GM21737 (cell line): ENCODE data around the gene EIF4H.
"Not testable (repeated sequence)": the region's sequence is repeated elsewhere in the genome, so short reads cannot be mapped to it uniquely, and the experiment has no call there.

Experiments used
- ATAC-seq: cut with Tn5 transposase; IDR thresholded peaks from one replicate; pipeline ENCODE4 v1.9.1; 2021; ENCODE audit warnings: mild to moderate bottlenecking, moderate library complexity; ENCODE audit not compliant: unreplicated experiment

The EIF4H gene

DNA sequence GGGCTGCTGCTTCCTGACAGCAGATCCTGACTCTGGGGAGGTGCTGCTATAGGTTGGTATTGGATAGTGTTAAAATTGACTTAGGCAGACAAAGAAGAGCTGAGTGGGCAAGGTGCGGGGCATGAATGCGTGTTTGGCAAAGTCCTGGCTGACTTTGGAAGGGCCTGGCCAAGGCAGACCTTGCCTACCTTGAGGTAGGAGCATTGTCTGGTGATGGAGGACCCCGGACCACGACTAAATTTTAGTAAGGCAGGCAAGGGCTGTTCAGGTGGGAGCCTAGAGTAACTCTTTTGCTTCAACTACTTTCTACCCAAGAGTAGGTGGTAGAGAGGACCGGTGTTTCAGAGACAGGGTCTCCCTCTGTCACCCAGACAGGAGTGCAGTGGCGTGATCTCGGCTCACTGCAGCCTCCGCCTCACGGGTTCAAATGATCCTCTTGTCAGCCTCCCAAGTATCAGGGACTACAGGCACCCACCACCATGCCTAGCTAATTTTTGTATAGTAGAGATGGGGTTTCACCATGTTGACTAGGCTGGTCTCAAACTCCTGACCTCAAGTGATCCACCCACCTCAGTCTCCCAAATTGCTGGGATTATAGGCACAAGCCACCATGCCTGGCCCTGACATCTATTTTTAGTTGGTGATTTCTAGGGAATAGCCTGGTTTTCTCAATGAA is 23.4 kb downstream of the EIF4H start:
- ATAC-seq = no peak

DNA sequence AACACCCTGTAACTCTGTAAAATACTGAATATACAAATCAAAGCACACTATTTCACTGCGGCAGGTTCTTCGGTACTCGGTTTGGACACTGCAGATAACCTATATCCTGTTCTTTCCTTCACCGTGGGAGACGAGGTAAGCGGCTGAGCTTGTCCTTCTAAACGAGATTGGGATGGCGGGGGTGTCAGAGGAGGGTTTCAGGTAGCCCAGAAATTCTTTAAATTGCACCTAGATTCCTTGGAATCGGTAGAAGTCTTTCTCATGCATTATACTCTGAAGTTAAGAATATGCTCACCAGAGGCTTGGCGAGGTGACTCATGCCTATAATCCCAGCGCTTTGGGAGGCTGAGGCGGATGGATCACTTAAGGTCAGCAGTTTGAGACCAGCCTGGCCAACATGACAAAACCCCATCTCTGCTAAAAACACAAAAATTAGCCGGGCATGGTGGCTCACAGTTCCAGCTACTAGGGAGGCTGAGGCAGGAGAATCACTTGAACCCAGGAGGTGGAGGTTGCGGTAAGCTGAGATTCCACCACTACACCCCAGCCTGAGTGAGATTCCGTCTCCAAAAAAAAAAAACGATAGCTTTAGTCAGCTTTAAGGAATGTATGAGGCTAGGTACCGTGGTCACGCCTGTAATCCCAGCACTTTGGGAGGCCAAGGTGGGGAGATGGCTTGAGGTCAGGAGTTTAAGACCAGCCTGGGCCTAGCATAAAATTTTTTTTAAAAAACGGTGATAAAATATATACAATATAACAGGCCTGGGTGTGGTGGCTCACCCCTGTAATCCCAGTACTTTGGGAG is 25.6 kb downstream of the EIF4H start:
- no peak for ATAC-seq

DNA sequence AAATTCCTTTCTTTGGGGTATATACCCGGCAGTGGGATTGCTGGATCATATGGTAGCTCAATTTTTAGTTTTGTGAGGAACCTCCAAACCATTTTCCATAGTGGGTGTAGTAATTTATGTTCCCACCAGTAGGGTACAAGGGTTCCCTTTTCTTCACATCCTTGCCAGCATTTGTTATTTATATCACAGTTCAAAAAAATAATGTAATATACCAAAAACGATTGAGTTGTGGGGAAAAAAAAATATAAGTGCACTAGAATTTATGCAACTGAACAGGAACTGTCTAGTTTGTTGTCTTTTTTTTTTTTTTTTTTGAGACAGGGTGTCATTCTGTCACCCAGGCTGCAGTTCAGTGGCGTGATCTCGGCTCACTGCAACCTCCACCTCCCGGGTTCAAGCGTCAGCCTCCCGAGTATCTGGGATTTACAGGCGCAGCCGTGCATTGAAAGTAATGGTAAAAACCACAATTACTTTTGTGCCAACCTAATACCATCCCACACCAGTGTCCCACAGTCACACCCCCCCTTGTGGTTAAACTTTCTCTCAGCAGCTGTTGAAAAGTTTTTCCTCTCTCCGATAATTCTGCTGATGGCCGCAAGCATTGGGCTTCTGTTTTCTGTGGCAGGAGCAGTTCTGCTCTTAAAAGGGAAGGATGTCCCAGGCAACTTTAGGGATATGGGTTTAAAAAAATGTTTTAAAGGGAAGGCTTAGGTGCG is 28.8 kb downstream of the EIF4H start:
- ATAC-seq = no peak

DNA sequence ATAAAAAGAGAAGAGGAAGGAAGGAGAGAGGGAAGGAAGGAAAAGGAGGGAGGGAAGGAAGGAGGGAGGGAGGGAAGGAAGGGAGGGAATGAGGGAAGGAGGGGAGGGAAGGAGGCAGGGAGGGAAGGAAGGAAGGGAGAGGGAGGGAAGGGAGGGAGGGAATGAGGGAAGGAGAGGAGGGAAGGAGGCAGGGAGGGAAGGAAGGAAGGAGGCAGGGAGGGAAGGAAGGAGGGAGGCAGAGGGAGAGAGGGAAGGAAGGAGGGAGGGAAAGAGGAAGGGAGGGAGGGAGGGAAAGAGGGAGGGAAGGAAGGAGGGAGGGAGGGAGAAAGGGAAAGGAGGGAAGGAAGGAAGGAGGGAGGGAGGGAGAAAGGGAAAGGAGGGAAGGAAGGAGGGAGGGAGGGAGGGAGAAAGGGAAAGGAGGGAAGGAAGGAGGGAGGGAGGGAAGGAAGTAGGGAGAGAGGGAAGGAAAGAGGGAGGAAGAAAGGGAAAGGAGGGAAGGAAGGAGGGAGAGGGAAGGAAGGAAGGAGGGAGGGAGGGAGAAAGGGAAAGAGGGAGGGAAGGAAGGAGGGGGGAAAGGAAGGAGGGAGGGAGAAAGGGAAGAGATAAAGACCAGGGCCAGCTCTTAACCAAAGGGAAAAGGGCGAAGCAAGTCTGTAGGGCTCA is 29.9 kb downstream of the EIF4H start:
- no peak for ATAC-seq

DNA sequence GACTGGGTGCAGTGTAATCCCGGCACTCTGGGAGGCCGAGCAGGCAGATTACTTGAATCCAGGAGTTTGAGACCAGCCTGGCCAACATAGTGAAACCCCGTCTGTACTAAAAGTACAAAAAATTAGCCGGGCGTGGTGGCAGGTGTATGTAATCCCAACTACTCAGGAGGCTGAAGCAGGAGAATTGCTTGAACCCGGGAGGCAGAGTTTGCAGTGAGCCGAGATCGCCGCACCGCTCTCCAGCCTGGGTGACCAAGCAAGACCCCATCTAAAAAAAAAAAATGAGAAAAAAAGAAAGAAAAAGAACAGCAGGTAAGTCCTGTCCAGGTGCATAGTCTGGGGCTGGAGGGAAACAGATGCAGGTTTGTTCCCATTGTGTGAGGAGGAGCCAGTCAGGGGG is 31.9 kb downstream of the EIF4H start:
- ATAC-seq = not testable (repeated sequence)

DNA sequence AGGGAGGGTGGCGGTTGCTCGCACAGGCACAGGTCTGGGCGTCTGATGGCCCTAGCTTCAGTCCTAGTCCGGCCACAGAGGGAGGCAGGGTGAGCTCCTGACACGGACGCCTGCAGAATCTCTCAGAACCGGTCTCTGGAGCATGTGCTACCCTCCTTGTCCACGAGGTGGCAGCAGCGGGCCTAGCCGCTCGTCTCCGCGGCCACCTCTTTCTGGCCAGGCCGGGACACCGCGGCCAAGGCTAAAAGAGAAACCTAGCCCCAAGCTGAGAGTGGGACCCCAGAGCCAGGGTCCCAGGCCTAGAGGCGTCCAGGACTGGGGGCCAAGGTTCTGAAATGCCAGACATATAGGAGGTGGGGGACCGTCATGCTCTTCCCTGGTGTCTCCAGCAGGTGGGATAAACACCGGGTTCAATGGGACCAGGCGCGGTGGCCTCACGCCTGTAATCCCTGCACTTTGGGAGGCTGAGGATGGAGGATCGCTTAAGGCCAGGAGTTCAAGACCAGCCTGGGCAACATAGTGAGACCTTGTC is 32.5 kb downstream of the EIF4H start:
- ATAC-seq = no peak

DNA sequence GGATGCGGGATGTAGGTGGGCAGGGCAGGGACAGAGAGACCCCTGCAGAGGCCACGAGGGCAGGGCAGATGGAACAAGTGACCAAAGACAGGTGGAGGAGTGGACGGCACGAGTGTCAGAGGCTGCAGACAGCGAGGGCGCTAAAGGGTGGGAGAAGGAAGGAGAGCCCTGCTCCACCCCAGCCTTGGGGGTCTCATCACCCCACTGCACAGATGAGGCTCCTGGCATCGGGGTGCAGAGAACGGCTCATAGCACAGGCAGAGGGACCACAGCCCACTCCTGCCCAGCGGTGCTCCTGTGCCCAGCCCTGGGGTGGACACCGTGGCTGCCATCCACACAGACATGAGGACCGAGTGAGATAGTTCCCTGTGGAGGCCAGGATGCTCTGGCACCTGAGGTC is 33.4 kb downstream of the EIF4H start:
- ATAC-seq = no peak

DNA sequence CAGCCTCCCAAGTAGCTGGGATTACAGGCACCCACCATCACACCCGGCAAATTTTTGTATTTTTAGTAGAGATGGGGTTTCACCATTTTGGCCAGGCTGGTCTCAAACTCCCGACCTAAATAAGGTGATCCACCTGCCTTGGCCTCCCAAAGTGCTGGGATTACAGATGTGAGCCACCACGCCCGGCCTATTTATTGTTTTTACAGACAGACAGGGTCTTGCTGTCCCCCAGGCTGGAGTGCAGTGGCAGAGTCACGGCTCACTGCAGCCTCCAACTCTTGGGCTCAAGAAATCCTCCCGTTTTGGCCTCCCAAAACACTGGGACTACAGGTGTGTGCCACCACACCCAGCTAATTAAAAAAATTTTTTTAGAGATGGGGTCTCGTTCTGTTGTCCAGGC is 34.1 kb downstream of the EIF4H start:
- not testable (repeated sequence) for ATAC-seq

DNA sequence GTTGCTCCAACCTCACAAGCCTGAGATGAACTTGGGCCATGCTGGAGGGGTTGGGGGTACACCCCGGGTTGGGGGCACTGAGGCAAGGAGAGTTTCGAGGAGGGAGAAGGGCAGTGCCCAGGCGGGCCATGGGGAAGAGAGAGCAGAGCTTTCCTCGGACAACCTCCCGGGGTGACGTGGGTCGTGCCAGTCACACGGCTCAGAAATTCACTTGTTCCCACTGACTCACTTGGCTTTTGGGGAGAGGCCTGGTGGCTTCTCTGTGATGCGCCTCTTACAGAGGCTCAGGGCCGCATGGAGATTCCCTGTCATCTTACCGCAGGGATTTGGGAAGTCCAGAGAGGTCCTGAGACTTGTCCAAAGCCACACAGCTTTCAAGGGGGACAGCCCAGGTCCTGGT is 38.5 kb downstream of the EIF4H start:
- no peak for ATAC-seq

DNA sequence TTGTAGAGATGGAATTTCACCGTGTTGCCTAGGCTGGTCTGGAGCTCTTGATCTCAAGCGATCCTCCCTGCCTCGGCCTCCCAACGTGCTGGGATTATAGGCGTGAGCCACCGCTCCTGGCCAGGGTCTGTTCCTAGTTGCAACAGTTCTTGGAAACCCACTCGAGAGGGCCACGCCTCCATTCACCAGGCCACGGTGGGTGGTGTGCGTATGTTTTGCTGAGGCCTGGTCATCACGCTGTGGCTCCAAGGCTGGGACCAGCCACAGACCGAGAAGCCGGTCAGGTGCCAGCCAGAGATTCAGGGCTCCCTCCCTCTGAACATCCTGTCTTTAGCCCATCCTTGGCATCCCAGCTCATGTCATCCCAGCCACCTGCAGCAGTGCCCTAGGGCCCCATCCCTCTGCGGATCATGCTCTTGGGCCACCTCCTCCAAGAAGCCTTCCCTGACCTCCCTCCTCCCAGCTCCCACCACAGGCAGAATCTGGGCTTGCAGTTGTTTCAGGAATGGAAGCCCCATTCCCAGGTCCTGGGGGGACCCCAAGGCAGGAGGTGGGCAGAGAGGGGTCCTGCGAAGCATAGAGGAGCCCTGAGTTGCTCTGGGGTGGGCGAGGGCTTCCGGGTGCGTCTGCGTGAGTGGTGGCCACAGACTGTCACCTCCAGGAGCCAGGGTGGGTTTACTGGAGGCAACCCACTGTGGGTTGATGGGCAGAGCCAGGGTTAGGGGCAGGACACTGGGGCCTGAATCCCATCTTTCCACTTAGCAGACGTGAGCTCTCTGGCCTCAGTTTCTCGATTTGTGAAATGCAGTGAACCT is 40.9 kb downstream of the EIF4H start:
- ATAC-seq = no peak

DNA sequence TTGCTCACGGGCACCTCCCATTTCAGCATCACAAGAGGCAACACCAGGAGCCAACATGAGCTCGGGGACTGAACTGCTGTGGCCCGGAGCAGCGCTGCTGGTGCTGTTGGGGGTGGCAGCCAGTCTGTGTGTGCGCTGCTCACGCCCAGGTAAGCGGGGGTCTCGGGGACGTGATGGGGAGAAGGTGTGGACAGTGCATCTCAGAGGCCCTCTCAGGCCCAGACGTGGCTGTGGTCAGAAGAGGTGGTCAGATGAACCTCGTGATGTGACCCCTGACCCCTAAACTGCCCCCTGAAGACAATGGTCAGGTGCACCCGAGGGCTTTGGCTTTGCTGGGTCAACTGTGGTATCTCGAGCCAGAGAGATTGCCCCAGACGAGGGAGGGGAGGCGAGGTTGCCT is 41.8 kb downstream of the EIF4H start:
- no peak for ATAC-seq

DNA sequence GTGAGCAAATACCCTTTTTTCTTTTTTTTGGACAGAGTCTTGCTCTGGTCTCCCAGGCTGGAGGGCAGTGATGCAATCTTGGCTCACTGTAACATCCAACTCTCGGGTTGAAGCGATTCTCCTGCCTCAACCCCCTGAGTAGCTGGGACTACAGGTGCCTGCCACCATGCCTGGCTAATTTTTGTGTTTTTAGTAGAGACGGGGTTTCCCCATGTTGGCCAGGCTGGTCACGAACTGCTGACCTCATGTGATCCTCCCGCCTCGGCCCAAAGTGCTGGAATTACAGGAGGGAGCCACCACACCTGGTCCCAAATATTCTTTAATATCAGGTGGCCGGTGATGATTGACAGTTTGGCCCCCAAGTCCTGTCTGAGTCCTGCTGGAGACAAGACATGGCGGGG is 42.2 kb downstream of the EIF4H start:
- ATAC-seq = no peak

DNA sequence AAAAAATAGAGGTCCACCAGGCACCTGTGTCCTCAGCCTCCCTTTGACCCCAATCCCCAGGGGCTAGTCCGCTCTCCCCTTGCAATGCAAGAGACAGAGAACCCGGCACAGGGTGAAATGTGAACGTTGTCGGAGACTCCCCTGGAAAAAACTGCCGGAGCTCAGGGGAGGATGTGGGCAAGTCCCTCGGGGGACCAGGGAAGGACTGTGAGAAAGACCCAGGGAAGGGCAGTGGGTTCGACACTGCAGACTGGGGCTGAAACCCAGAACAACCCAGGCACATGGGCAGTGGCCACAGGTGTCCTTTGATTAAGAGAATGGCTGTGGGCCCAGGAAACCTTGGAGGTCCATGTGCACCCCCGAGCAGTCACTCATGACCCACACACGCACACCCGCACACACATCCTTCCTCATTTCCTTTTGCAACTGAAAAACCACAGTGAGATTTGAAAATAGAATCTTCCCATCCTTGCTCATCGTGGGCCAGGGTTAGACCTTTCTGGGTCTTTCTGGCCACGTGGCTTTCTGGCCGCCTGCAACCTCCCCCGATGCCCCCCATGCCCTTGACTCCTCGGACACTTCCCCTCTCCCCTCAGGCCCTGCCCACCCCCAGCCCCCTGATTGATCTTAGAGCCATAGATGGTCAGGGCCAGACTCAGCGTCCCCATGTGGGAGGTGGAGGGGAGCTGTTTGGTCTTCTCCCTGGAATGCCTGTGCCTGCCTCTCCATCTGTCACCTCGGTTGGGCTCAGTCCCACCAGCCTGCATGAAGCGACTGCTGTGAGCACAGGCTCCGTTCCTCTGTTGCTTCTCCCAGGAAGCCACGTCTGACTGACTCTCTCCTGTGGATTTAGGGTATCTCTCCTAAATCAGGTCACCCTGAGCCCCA is 43.5 kb downstream of the EIF4H start:
- peak; percentile 46 for ATAC-seq

DNA sequence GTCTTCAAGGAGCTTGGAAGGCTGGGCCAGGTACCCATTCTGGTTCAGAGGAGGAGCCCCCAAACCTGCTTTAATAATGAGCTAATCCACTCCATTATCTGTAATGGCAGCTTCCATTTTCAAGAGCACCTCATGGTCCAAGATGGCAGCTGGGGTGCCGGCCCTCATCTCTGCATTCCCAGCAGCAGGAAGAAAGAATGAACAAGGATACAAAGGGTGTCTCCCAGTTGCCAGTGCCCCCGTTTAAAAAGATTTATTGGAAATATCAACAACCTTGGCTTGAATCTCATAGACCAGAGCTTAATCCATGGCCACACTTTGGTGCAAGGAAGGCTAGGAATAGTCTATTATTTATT is 44.2 kb downstream of the EIF4H start:
- no peak for ATAC-seq

DNA sequence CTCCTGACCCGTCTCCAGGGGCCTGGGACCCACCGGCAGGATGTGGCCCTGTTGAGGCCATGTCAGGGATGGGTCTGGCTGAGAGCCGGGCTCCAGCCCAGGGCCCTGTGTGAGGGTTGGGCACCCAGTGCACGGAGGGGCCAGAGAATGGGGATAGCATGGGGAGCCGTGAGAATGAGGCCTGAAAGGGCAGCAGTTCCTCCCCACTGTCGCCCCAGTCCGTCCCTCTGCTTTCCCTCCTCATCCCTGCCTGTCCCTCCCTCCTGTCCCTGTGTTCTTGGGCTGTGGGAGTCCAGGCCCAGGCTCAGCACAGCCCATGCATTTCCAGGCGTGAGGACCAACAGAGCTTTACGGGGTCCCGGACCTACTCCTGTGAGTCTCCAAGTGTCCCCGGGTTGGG is 45.3 kb downstream of the EIF4H start:
- ATAC-seq = no peak

DNA sequence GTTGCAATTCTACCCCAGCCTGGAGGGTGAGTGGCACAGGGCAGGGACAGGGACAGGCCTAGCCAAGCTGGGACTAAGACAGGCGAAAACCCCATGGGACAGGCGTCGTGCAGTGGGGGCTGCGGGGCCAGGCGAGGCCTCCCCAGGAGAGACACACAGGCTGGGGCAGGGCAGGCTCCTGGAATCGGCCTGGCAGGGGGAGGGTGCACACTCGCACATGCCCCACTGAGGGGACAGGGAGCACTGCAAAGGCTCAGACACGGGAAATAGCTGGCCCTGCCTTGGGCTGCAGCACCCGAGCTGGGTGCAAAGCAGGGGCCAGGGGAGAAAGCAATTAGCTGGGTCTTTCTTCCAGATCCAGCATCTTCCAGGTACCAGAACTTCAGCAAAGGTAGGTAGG is 46.1 kb downstream of the EIF4H start:
- ATAC-seq = no peak

DNA sequence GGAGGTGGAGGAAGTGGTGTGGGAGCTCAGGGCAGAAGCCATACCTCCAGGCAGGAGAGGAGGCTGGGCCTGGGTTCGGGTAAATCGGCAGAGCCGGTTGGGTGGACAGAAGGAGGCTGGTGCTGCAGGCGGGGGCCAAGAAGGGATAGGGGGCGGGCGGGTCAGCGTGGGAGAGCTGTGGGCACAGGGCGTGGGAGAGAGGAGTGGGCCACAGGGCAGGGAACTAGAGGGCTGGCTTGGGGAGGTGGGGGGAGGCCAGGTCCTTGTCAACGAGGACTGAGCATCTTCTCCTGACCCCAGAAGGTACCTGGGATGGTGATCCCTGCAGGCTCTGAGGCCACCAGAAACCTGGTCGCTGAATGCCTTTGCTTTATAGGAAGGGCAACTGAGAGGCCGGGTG is 47.6 kb downstream of the EIF4H start:
- no peak for ATAC-seq

DNA sequence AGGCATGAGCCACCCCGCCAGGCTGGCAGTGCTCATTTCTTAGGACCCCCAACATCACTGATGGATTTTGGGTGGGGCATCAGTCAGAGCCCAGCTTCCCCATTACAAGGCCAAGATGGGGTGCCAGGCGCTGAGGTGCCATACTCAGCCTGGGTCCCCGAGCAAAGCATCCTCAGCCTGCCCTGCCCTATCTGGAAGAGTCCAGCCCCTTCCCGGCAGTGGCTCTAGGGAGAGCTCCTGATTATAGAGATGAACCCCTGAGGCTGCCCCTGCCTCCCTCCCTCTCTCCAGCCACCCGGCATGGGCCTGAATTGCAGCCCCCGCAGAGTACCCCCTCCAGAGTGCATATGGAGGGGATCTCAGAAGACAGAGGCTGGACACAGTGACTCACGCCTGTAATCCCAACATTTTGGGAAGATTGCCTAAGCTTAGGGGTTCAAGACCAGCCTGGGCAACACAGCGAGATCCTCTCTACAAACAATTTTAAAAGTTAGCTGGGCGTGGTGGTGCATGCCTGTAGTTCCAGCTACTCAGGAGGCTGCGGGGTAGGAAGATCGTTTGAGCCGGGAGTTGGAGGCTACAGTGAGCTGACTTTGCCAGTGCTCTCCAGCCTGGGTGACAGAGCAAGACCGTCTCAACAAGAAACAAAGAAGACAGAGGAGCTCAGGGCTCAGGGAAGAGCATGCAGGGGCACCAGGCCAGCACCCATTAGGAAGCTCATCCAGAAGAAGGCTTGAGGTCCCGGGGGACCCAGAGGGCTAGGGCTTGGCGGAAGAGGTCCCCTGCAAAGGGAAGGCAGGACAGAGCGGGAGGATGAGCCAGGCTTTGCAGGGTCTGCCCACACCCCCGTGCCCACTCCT is 48.9 kb downstream of the EIF4H start:
- no peak for ATAC-seq
